ENCODE data around the gene SLC35A3.

GRCh38 chr1:100039591-100039990, 69.8 kb downstream of the SLC35A3 start:
- TF ChIP-seq CTCF (conservative IDR thresholded peaks at IDR 0.05; ENCODE audit: low read length) (no peak), EZH2phosphoT487 (IDR thresholded peaks at IDR 0.05; ENCODE audit: borderline replicate concordance) (no peak)
